Measurements from ENCODE around the gene ADARB2.

ADARB2 gene

DNA sequence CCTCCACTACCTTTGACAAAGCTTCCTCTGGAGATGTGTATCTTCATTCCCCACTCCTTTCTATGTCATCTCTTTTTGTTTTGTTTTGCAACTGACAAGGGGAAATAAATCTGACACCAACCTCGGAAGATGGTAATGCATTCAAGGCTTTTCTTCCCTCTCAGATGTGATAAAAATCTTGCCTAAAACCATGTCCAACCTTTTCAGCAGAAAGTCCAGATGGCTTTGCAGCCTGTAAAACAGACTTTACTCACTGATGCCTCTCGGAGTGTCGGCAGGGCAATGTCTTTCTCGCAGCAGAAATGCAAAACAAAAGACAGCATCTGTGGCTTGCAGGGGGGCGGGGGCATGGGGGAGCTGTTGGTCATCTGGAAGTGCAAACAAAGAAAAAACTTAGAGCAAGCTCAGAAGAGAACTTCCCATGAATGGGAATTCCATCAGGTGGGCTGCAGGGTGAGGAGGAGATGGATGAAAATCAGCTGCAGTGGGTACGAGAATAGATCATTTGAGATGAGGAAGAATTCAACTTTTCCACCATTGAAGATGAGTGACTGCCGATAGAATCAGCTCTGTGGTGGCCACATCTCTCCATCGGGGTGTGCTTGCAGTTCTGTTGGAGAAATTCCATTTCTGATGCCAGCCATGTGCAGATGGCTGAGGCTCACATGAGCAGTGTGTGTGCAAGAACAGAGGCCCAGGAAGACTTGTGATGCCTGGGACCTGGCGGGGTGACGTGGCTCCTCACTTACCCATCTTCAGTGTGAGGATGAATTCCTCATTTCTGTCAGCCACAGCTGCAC is 443.5 kb downstream of the ADARB2 start:
- no peak for DNase-seq

DNA sequence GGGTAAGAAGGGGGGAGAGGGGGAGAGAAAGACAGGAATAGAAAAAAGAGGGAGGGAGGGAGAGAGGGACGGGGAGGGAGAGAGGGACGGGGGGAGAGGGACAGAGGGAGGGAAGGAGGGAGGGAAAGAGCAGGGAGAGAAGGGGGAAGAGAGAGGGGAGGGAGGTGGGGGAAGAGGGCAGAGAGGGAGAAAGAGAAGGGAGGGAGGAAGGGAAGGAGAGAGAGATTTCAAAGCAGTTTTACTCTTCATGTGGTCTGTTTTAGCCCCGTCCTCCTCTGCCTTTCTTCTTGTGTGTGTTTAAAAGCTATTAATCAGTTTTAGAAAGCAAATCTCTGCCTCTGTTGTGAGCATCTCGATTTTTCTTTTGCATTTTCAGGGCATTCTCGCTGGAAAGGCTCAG is 444.2 kb downstream of the ADARB2 start:
- no peak for DNase-seq

DNA sequence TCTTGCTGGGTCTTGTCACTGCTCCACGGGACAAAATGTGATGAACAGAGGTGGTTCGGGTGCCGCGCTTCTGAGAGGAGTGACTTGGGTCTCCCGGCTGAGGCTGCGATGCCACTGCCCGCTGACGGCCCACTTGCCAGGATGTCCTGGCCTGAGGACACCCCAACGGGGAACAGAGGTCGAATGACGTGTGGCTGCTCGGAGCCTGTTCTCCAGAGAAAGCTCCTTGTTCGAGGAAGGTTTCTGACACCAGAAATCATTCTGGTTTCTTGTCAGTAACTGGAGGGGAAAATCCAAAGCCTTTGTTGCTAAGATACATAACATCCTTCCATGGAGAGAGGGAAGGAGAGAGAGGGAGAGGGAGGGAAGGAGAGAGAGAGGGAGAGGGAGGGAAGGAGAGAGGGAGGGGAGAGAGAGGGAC is 444.7 kb downstream of the ADARB2 start:
- DNase-seq, result no peak

DNA sequence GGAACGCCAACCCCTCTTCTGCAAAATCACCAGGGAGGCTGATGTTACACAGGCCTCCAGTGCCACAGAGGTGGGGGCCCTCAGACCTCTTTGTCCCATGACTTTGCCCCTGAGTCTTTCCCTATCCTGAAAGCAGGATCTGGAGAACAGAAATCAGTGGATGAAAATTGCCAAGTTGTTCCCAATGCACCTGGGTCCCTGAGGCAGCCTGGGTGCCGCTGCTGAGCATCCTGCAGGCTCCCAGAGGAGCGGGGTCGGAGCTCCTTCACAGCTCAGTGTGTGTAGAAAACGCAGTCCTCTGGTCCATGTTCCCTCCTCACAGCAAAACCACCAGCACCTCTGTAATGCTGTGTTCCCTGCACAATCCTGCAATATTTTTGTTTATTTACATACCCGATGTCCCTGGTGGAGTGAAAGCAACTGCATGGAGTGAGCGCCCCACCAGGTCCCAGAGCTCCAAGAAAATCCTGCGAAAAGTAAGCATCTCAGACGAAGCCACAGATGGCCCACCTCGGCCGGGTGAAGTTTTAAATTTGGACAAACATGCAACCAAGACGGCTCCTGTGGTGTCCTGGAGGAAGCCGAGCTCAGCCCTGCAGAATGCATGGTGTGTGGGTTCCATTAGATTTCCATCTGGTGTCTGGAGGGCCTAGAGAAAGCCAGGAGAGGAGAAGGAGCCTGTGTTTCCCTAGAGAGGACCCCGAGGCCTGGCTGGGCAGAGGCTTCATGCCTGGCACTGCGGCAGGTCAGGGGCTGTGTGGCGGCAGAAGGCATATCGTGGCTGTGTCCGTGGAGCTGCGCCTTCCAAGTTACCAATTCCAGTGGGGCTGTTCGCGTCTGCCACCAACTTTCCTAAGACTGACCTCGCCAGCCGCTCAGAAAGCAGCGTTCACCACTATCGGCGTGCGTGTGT is 445.9 kb downstream of the ADARB2 start:
- peak; percentile 3 for DNase-seq

DNA sequence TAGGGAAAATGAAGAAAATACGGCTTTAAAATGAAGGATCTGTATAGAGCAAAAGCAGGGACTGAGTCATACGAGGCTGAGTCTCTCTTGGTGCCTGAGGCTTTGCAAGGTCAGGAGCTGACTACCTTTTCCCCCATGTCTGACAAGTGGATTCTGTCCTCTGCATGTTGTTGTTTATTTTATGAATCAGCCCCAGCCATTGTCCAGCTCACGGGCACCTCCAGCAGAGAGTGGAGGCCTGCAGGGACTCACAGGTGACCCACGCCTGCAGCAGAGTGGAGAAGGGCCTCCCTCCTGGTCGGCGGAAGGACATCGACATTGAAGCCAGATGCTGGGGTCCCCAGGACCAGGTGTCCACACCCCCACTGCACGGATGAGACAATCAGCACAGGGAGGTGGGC is 447.3 kb downstream of the ADARB2 start:
- DNase-seq, result peak; percentile 1

DNA sequence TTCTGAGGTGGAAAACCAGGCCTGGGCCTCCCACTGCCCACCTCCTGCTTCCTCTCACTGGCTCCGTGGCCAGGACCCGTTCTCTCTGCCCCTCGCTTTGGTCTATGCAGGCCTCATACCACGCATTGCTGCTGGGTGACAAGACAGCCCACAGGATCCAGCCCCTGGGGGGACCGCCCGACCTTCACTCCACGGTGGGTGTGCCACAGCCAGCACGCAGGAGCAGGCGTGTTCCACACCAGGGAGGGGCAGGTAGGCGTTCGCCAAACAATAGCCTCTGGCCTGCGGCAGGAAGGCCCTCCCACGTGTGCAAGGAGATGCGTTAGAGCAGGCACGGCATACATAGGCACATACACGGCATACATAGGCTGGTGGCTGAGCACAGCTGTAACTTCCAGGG is 447.7 kb downstream of the ADARB2 start:
- no peak for DNase-seq

DNA sequence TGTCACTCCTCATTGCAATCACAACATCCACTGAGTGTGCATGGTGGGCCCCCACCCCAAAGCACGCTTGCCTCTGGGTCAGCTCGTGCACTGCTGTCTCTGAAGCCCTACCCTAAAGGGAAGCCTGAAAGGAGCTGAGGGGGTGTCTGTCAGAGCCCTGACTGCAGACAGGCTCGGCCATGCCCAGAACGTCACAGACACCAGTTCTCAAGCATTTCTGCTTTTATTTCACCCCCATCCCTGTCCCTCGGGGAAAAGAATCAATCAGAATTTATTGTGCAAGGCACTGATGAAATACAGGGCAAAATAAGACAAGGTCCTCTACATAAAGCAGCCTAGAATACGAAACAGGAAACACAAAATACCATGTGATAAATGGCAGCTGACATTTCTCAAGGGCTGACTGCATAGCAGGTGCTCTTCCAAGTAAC is 449.3 kb downstream of the ADARB2 start:
- peak; percentile 16 for DNase-seq

DNA sequence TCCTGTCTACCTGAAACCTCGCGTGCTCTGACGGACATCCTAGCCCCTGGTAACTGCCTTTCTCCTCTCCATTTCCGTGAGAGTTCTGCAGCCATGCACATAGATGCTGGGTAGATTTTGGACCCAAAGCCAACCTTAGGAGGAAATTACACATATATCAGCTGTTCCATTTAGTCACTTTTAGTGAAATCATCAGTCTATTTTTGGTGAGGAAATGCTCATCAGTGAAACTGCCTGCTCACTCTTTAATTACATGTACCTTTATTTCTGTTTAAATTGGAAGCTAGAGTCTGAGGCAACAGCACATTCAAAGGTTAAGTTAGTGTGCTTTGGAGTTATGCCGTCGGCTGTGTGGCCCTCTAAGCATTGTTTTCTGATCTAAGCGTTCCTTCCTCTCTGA is 449.8 kb downstream of the ADARB2 start:
- no peak for DNase-seq

DNA sequence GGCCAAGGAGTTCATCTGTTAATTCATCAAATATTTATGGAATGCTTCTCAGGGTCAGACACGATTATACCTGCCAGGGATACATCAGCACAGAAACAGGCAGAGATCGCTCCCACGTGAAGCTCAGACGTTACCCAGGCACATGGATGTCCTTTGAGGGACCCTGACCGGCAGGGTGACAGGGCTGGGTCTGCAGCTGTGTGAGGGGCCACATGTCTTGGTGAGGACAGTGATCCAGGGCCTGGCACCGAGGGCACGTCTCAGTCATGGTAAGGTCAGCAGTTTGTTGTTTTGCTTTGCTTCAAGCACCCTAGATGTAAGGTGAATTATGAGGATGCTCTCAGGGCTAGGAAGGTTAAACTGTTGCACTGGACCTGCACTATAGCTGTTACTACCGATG is 453.2 kb downstream of the ADARB2 start:
- DNase-seq, result no peak

DNA sequence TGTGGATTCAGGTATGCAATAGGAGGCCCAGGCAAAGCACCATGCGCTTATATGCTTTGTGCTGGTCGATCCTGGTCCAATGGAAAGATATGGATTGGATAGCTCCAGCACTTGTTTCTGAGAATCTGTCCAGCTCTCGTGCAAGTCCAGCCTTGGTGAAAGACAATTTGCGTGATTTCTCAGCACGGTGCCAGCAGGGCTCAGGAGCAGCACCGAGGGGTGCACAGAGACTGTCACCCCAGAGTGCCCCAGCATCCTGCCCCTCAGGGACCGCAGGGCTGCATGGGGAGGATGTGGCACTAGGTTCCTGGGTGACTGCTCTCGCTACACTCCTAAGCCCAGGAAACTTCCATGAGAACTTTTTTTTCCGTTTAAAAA is 455.9 kb downstream of the ADARB2 start:
- DNase-seq, result no peak

DNA sequence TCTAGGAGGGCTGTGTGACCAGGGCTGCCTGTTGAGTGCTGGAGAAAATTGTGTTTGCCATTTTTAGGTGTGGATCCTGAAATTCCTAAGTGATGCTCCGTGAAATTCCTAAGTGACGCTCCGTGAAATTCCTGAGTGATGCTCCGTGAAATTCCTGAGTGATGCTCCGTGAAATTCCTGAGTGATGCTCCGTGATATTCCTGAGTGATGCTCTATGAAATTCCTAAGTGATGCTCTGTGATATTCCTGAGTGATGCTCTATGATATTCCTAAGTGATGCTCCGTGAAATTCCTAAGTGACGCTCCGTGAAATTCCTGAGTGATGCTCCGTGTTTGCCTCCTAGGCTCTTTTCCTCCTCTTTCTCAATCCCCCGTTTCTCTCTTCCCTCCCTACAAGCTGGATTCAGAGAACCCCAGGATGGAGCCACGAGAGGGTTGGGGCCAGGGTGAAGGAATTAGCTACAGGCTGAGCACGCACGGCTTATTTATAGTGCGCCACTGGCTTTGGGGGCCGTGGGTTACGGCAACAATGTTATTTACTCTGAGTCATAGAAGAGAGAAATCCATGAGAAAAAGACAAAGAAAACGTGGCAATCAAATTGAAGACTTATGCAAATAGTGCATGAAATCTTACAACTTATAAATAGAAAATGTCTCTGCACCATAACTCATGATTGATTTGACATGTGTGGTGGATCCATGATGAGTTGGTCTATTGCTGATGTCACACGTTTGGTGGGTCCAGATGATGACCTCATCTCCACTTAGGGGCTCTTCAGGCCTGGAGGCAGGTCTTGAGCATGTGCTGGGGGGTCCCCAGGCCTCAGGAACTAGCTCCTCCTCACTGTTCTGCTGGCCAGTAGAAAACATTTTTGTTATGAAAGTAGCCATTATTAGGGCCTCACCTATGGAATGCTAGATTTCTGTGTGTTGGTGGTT is 456.6 kb downstream of the ADARB2 start:
- no peak for DNase-seq

DNA sequence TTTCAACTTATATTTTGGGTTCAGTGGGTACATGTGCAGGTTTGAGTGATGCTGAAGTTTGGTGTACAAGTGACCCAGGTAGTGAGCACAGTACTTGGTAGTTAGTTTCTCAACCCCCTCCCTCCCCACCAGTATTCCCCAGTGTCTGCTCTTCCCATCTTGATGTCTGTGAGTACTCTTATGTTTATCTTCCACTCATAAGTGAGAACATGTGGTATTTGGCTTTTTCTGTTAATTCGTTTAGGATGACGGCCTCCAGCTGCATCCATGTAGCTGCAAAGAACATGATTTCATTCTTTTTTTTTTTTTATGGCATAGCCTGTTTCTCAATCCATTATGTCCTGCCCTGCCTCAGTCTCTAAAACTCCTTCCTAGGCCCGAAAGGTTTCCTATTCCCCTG is 459.0 kb downstream of the ADARB2 start:
- no peak for DNase-seq

DNA sequence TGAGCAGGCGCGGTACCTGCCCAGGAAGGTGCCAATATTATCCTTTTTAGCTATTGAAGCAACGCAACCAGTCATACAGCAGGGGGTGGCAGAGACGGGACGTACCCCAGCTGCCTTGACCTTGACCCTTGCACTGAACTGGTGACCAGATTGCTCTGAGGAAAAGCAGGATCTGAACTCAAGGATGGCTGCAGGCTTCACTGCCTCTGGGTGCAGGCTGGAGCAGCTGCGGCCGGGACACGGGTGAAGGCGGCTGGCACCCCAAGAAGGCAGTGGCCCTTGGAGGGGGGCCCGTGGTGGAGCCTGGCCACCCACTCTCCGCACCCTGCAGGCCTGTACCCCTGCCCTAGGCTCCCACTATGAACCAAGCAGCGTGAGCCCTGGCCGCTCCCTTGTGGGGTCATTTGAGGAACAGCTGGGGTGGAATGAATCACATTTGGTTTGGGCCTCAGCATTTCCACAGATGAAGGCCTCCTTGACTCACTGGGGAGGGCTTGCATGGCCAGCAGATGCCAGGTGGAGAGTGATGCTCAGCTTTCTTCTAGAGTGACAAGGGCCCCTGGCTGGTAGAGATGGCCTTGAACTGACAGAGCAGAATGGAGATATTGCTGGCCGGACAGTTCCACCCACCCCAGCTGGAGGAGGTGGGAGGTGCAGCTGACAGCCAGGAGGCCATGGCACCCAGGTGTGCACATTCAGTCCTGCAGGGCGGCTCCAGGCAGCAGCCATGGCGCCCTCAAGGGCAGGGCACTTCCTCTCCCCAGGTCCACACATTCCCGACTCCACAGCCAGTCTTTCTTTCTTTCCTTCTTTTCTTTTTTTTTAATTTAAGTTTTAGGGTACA is 462.4 kb downstream of the ADARB2 start:
- DNase-seq, result peak; percentile 17

DNA sequence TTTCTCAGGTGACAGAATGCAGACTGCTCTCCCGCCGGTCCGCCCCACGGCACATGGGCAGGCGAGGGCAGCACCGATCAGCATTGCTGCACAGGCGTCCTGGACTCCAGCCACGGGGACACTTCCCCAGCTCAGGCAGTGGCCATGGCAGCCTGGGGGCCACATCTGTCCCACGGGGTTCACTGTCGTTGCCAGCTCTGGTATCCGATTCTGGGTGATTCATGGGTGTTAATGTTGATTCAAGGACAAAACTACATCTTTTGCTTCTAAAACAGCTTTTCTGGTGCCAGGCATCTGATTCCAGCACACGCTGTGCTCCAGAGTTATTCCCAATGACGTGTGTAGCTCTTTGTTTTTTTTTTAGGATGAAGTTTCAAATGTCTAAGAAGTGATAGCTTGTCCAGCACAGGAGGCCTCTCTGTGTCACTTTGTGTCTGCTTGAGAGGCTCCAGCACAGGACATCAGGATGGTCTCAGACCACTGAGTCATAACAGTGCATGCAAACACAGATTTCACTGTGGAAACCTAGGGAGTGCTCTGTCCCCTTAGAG is 463.1 kb downstream of the ADARB2 start:
- DNase-seq, result no peak

DNA sequence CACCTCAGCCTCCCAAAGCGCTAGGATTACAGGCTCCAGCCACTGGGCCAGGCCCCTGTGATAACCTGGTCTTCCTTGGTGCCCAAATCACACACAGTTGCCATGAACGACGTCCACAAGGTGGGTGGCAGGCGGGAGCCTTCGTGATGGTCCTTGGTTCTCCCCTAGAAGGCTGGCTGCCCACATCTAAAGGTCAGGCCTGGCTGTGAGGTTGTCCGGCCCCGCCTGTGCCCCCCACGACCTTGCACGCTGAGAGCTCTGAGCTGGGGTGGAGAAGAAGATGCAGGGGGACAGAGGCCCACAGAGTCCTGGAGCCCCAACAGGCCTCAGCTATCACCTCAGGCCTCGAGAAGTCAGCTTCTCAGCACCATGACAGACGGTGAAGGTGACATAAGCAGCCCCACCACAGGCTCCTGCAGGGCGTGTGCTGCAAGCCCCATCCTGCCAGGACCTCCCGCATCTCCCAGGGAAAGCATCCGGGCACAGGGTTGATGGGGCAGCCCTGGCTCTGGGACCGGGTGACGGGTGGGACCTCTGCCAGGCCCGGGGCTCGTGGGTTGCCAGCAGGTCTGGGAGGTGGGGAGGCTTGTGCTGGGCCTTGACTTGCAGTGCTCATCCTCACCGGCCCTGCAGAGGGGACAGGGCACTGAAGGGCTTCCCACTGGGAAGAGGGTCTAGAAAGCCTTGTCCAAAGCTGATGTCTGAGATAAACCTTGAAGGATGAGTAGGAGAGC is 463.8 kb downstream of the ADARB2 start:
- no peak for DNase-seq

DNA sequence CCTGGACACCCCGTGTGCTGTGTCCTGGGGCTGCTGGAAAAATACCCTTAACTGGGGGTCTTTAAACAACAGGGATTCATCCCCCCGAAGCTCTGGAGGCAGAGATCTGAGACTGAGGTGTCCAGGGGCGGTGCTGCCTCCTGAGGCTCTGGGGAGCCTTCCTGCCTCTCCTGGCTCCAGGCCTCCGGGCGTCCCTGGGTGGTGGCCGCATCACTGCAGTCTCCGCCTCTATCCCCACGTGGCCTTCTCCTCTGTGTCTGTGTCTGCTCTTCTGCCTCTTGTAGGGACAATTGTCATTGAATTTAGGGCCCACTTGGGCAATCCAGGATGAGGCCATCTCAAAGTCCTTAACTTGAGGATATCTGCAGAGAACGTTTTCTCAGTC is 464.6 kb downstream of the ADARB2 start:
- DNase-seq, result no peak

DNA sequence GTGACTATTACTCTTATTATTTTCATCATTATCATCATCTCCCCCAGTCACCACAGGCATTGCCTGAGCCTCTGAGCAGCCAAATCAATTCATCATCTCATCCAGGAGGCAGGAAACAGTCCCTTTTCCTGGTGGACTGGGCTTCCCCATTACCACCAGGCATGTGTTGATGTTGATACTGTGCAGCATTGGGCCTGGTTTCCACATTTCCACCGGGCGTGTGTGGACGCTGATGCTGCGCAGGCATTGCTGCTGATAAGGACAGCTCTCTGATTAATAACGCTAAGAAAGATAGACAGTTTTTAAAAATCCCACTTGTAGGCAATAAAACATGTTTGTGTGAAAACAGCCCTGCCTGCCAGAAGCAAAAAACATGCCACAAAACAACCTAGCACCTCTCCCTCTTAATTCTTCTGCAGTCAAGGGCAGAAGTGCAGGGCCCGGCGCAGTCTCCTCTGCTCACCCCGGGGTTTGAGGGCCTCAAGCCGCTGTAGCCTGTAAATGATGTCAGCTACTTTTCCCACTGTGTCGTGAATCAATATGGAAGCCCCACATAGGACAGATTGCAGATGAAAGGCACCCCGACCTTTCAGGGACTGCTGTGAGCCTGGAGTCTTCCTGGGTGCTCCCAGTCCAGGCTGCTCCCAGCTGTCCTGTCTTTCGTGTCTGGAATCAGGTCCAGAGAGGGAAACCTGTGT is 465.1 kb downstream of the ADARB2 start:
- DNase-seq, result peak; percentile 15

DNA sequence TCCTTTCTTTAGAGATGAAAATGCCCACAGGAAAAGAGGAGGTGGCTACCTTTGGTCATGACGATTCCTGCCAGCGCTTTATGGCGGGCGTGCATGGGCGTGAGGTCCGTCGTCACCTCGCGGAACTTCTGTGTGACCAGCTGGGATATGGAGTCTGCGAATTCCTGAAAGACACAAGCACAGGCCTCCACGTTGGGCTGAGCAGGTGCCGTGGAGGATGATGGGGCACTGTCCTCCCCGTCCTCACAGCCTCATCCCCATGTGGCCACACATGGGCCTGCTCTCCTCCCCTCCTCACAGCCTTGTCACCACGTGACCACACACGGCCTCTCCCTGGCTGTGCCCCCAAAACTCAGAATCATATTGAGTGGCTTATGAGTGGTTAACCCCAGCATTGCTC is 466.4 kb downstream of the ADARB2 start:
- peak; percentile 10 for DNase-seq

DNA sequence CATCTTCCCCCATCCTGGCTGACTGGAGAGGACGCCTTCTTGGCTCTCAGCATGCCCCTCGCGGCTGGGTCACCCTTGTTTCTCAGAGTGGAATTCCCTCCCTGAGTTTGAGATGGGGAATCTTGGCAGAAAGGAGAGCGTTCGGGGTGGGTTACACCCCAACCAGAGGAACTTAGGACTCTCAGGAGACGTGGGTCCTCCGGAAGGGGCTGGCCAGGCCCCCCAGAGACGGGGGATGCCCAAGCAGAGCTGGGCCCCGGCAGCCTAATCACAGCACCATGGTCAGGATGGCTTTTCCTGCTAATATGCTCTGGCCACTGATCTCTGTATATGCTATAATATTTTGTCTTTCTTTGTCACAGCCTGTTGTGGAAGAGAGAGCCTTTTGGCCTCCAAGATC is 466.8 kb downstream of the ADARB2 start:
- DNase-seq, result no peak

DNA sequence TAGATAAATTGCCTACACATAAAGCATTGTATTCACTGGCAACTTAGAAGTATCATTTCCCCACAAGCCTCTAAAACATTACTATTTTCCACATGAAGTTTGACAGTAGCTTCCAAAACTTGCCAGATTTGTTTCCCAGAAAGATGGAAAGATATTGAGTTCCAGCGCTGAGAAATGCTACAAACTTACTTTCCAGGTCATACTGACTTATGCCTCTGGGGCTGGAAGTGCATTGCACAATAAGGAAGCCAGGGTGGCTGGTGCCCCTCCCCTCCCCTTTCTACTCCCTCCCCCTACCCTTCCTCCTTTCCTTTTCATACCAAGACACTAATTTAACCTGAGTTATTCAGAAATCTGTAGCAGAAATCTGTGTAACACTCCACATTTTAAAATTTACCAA is 468.5 kb downstream of the ADARB2 start:
- DNase-seq, result no peak
